GM23248 (cell line): ENCODE data around the gene PRXL2B. TPM values are rescaled to one million over a fixed set of nuclear protein-coding genes. Genes with fewer than 3 reads are reported as not detected.

Experiments used
- DNase-seq: peaks from one replicate; pipeline ENCODE4 v3.0.0-alpha.2; 2015
- H2AFZ ChIP-seq: fragments of 200-600 bp; sonication (generic); 2 replicates; pipeline ENCODE4 v1.6.1; 2016; ENCODE audit warnings: antibody characterized with exemption
- H3F3A ChIP-seq: fragments of 200-600 bp; sonication (generic); 2 replicates; pipeline ENCODE4 v1.6.1; 2016; ENCODE audit warnings: mild to moderate bottlenecking, antibody characterized with exemption, mixed run types; ENCODE audit not compliant: insufficient read depth
- H3K27ac ChIP-seq: fragments of 200-600 bp; sonication (generic); 2 replicates; pipeline ENCODE4 v1.5.1; 2016; ENCODE audit warnings: mild to moderate bottlenecking
- H3K27me3 ChIP-seq: fragments of 200-600 bp; sonication (generic); replicated peaks from 2 replicates; pipeline ENCODE4 v1.6.1; 2016; ENCODE audit warnings: mild to moderate bottlenecking; ENCODE audit not compliant: insufficient read depth
- H3K36me3 ChIP-seq: fragments of 200-600 bp; sonication (generic); 2 replicates; pipeline ENCODE4 v1.6.1; 2016; ENCODE audit warnings: low read depth, mild to moderate bottlenecking
- H3K4me1 ChIP-seq: fragments of 200-600 bp; sonication (generic); 2 replicates; pipeline ENCODE4 v1.6.1; 2016; ENCODE audit warnings: mild to moderate bottlenecking; ENCODE audit not compliant: insufficient read depth
- H3K4me2 ChIP-seq: fragments of 200-600 bp; sonication (generic); one replicate; pipeline ENCODE4 v1.6.1; 2016; ENCODE audit warnings: mild to moderate bottlenecking; ENCODE audit not compliant: unreplicated experiment
- H3K4me3 ChIP-seq: fragments of 200-600 bp; sonication (generic); 2 replicates; pipeline ENCODE4 v1.5.1; 2016; ENCODE audit warnings: mild to moderate bottlenecking
- H3K79me2 ChIP-seq: fragments of 200-600 bp; sonication (generic); 2 replicates; pipeline ENCODE4 v1.6.1; 2016; ENCODE audit warnings: mild to moderate bottlenecking; ENCODE audit not compliant: insufficient read depth
- H3K9ac ChIP-seq: fragments of 200-600 bp; sonication (generic); 2 replicates; pipeline ENCODE4 v1.6.1; 2016; ENCODE audit warnings: mild to moderate bottlenecking
- H3K9me2 ChIP-seq: fragments of 200-600 bp; sonication (generic); 2 replicates; pipeline ENCODE4 v1.6.1; 2016; ENCODE audit warnings: mixed run types, mild to moderate bottlenecking, moderate library complexity; ENCODE audit not compliant: insufficient read depth
- H3K9me3 ChIP-seq: fragments of 200-600 bp; sonication (generic); one replicate; pipeline ENCODE4 v1.6.1; 2017; ENCODE audit warnings: low read depth
- H4K20me1 ChIP-seq: fragments of 200-600 bp; sonication (generic); 2 replicates; pipeline ENCODE4 v1.6.0; 2016; ENCODE audit not compliant: insufficient read depth
- EZH2 ChIP-seq: fragments of 200-600 bp; sonication (generic); IDR thresholded peaks from 2 replicates; pipeline ENCODE4 v1.6.1; 2018; ENCODE audit warnings: antibody characterized with exemption, mild to moderate bottlenecking; ENCODE audit not compliant: insufficient read depth, poor library complexity, severe bottlenecking
- EZH2phosphoT487 ChIP-seq: fragments of 200-600 bp; sonication (generic); IDR thresholded peaks from 2 replicates; pipeline ENCODE4 v1.6.1; 2018; ENCODE audit warnings: antibody characterized with exemption, moderate library complexity, mild to moderate bottlenecking, low read depth; ENCODE audit not compliant: insufficient read depth
- WGBS, 2 experiments: methylation state at CpG; one replicate each; pipeline ENCODE4 v1.1.6; 2015 to 2017; ENCODE audit warnings: low lambda C conversion rate in 2 of 2, low coverage in 1 of 2; ENCODE audit errors: missing lambda C conversion rate in 2 of 2; 5-methylcytosine and 5-hydroxymethylcytosine counted together
- in situ Hi-C: fragments of 300-500 bp; cut with MboI; formaldehyde crosslinking; loops from 2 replicates; pipeline ENCODE4 v1.15.0; 2020
- polyA plus RNA-seq: library from polyadenylated mRNA; unstranded; fragments of >200 nt; fragmentation: Nextera tagmentation; extraction: Ambion mirVana; gene quantifications from 2 replicates; pipeline ENCODE4 v1.2.1, GENCODE V29; 2016
- total RNA-seq: library from RNA; depleted of rRNA; stranded (reverse); fragments of >200 nt; shearing (Covaris generic); gene quantifications from 2 replicates; pipeline ENCODE4 v1.2.3, GENCODE V29; 2014

PRXL2B gene
- total and polyA plus RNA-seq, 2 experiments from 2014 or later: 11.3 to 13.5 TPM

GRCh38 chr1:2543543-2544092, 43.0 kb upstream of the PRXL2B start:
- Histone ChIP-seq H4K20me1 (no peaks in the 10 kb centered on the region), H3K36me3 (no peaks in the 10 kb centered on the region), H3K4me3 (no peak overlapping the region), H3K4me1 (peaks cover 5% of the 10 kb centered on the region; the same call in 1 of the 2 replicates), H3K79me2 (no peaks in the 10 kb centered on the region), H3K27ac (no peak overlapping the region), H3K4me2 (no peak overlapping the region), H3K9me2 (no peaks in the 10 kb centered on the region), H2AFZ (no peak overlapping the region), H3K9me3 (no peaks in the 10 kb centered on the region), H3K9ac (no peak overlapping the region), H3K27me3 (no peaks in the 10 kb centered on the region), H3F3A (peaks cover 4% of the 10 kb centered on the region; the same call in 1 of the 2 replicates)
- TF ChIP-seq EZH2 (no peak), EZH2phosphoT487 (no peak)
- peak; percentile 46 for DNase-seq
- in situ Hi-C loops: loop anchor here (10.0 kb wide), 1 partner anchor 129 kb away; the partner anchor contains the start of gene PEX10
- 20 to 24% methylated on average over 23 to 26 of the region's 26 CpGs for WGBS, 2 experiments

DNA sequence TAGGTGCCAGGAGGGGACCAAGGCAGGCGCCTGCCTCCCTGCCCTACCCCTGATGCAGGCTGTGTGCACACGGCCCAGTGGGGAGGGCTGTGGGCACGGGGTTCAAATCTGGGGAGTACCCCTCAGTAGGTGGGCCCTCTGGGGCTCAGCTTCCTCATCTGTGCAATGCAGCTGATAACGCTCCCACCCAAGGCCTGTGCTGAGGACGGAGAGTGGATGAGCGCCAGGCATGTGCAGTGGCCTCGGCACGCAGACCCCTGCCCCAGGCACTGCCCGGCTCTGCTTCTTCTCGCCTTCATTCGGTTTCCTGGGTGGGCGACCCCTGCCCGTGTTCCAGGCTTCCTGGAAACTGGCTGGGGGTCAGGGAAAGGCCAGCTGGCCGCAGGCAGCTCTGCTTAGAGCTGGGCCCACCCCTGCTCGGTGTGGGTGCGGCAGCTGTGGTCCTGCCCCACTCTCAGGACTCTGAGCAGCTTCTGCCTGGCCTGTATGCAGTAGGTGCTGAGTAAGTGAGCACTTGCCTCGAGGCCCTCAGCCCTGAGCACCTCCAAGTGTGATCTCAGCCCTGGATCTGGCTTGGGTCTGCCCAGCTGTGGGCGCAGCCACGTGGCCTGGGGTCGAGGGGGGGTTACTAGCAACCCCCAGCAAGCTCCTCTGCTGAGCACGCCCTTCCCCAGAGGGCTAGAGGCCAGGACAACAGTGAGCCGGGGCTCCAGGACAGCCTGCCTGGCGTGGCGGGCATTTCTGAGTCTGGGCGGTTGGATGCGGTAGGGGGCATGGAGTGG, 42.3 kb upstream of the PRXL2B start:
- Histone ChIP-seq H3K27ac (no peak overlapping the region), H3K4me1 (peaks cover 10% of the 10 kb centered on the region), H3K36me3 (no peaks in the 10 kb centered on the region), H3K9me2 (no peaks in the 10 kb centered on the region), H4K20me1 (no peaks in the 10 kb centered on the region), H3K4me2 (no peak overlapping the region), H3K4me3 (no peak overlapping the region), H2AFZ (no peak overlapping the region), H3K9ac (no peak overlapping the region), H3F3A (peaks cover 4% of the 10 kb centered on the region; the same call in 1 of the 2 replicates), H3K27me3 (no peaks in the 10 kb centered on the region), H3K9me3 (no peaks in the 10 kb centered on the region), H3K79me2 (no peaks in the 10 kb centered on the region)
- TF ChIP-seq EZH2 (no peak), EZH2phosphoT487 (no peak)
- in situ Hi-C loops: loop anchor here (10.0 kb wide), 1 partner anchor 129 kb away; the partner anchor contains the start of gene PEX10
- DNase-seq: peak; percentile 30
- 47% methylated on average over 26 of the region's 26 CpGs for WGBS, 2 experiments

GRCh38 chr1:2544875-2545640, 41.5 kb upstream of the PRXL2B start:
- H3K4me3 ChIP-seq: no peak overlapping the region
- no peaks in the 10 kb centered on the region for H3K27me3 ChIP-seq
- H3K9me3 ChIP-seq: no peaks in the 10 kb centered on the region
- DNase-seq: no peak
- H4K20me1 ChIP-seq: no peaks in the 10 kb centered on the region
- in situ Hi-C loops: loop anchor here (10.0 kb wide), 1 partner anchor 130 kb away; the partner anchor contains the start of gene PEX10
- TF ChIP-seq EZH2 (no peak), EZH2phosphoT487 (no peak)
- no peaks in the 10 kb centered on the region for H3K36me3 ChIP-seq
- H3F3A ChIP-seq: peaks cover 4% of the 10 kb centered on the region; the same call in 1 of the 2 replicates
- 56 to 63% methylated on average over 15 of the region's 19 CpGs for WGBS, 2 experiments
- H3K4me2 ChIP-seq: no peak overlapping the region
- H3K9me2 ChIP-seq: no peaks in the 10 kb centered on the region
- H2AFZ ChIP-seq: no peak overlapping the region
- peaks cover 10% of the 10 kb centered on the region for H3K4me1 ChIP-seq
- no peak overlapping the region for H3K9ac ChIP-seq
- H3K27ac ChIP-seq: no peak overlapping the region
- H3K79me2 ChIP-seq: no peaks in the 10 kb centered on the region
